HL-60 (cell line): Measurements from ENCODE around the gene C4orf54.

Experiments used
- DNase-seq, 2 experiments: peaks; one replicate each; pipeline ENCODE4 v3.0.0-alpha.2; 2010 to 2020; ENCODE audit warnings: low read depth in 1 of 2, low spot score in 1 of 2
- H3K27ac ChIP-seq: fragments of 250-450 bp; sonication (Bioruptor Pico); replicated peaks from 2 replicates; pipeline ENCODE4 v1.5.1; 2020; ENCODE audit warnings: mild to moderate bottlenecking, moderate library complexity
- H3K27me3 ChIP-seq: fragments of 250-450 bp; sonication (Bioruptor Pico); 2 replicates; pipeline ENCODE4 v1.5.1; 2021; ENCODE audit warnings: mild to moderate bottlenecking, moderate library complexity; ENCODE audit not compliant: insufficient read depth, poor library complexity, severe bottlenecking
- H3K4me3 ChIP-seq: replicated peaks from 2 replicates; pipeline ENCODE4 v1.5.1; 2011; ENCODE audit warnings: mild to moderate bottlenecking, control low read depth, low read length; ENCODE audit not compliant: insufficient read depth
- CTCF ChIP-seq: IDR thresholded peaks from one replicate; pipeline ENCODE4 v1.5.1; 2011; ENCODE audit warnings: low read length, control low read depth, inconsistent platforms; ENCODE audit not compliant: insufficient read depth
- GABPA ChIP-seq: IDR thresholded peaks from 2 replicates; pipeline ENCODE4 v1.6.1; 2012; ENCODE audit warnings: low read depth
- POLR2AphosphoS5 ChIP-seq: IDR thresholded peaks from 2 replicates; pipeline ENCODE4 v1.6.1; 2012; ENCODE audit warnings: low read depth
- REST ChIP-seq: IDR thresholded peaks from 2 replicates; pipeline ENCODE4 v1.6.1; 2012; ENCODE audit warnings: low read depth; ENCODE audit not compliant: insufficient replicate concordance
- SPI1 ChIP-seq: IDR thresholded peaks from 2 replicates; pipeline ENCODE4 v1.6.1; 2012; ENCODE audit warnings: low read depth, mild to moderate bottlenecking, borderline replicate concordance

The C4orf54 gene

GRCh38 chr4:99612281-99612680, 45.3 kb downstream of the C4orf54 start:
- TF ChIP-seq SPI1 (no peak), POLR2AphosphoS5 (no peak), CTCF (no peak), REST (no peak), GABPA (no peak)
- Histone ChIP-seq H3K27ac (no peak overlapping the region), H3K4me3 (no peak overlapping the region), H3K27me3 (no peaks in the 10 kb centered on the region)
- no peak for DNase-seq

GRCh38 chr4:99610605-99611175, 46.9 kb downstream of the C4orf54 start:
- Histone ChIP-seq H3K4me3 (no peak overlapping the region), H3K27me3 (no peaks in the 10 kb centered on the region), H3K27ac (no peak overlapping the region)
- no peak for TF ChIP-seq REST
- no peak for TF ChIP-seq SPI1
- no peak for TF ChIP-seq CTCF
- no peak for TF ChIP-seq GABPA
- TF ChIP-seq POLR2AphosphoS5: no peak
- DNase-seq: no peak

- no peak overlapping the region for H3K27ac ChIP-seq
- TF ChIP-seq POLR2AphosphoS5 (no peak), SPI1 (no peak), CTCF (no peak), GABPA (no peak), REST (no peak)
- H3K27me3 ChIP-seq: no peaks in the 10 kb centered on the region
These were observed 49.2 kb downstream of the C4orf54 start for GRCh38 chr4:99608417-99608816.

More at GRCh38 chr4:99608417-99608816, 49.2 kb downstream of the C4orf54 start:
- H3K4me3 ChIP-seq: no peak overlapping the region
- no peak for DNase-seq
